ENCODE data around the gene AQP12A.

DNA sequence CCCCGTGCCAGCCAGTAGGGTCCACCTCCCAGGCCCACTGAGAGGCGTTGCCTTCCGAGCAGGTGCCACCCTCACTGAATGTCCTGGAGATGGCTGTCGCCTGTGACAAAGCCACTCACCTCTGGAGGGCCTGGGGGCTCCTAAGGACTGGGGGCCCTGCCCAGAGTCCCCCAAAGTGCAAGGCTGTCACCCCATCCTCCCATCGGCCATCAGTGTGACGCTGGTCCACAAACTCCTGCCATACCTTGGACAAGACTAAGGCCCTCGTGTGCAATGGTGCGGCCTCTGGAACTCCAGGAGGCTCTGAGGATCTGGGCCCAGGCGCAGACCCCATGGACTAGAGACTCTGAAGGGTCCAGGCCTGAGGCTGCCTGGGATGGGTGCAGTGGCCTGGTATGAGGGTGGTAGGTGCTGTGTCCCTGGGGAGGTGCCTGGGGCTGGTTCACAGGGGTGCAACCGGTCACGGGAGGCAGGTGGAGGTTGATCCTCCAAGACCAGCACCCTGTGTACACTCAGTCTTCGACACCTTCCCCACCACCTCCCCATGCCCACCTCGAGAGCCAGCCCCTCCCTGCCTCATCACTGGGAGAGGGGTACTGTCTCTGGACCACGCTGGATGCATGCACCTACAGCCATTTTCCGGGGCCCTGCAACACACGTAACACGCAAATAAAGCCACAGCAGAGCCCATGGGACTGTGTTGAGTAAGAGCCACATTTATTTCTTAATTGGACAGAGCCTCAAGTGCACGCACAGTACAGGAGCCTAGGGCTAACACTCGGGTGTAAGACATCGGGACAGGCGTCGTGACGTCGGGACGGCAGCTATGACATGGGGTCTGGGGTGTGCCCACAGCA lies 21.6 kb downstream of the AQP12A start:
- TF ChIP-seq, protein P1, sequence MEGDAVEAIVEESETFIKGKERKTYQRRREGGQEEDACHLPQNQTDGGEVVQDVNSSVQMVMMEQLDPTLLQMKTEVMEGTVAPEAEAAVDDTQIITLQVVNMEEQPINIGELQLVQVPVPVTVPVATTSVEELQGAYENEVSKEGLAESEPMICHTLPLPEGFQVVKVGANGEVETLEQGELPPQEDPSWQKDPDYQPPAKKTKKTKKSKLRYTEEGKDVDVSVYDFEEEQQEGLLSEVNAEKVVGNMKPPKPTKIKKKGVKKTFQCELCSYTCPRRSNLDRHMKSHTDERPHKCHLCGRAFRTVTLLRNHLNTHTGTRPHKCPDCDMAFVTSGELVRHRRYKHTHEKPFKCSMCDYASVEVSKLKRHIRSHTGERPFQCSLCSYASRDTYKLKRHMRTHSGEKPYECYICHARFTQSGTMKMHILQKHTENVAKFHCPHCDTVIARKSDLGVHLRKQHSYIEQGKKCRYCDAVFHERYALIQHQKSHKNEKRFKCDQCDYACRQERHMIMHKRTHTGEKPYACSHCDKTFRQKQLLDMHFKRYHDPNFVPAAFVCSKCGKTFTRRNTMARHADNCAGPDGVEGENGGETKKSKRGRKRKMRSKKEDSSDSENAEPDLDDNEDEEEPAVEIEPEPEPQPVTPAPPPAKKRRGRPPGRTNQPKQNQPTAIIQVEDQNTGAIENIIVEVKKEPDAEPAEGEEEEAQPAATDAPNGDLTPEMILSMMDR (IDR thresholded peaks at IDR 0.05): no peak
- TF ChIP-seq POLR2AphosphoS5 (IDR thresholded peaks at IDR 0.05) (no peak), POLR2A (IDR thresholded peaks at IDR 0.05; ENCODE audit: low read depth) (no peak)

Data from esophagus muscularis mucosa (tissue), 3 donors.